Endodermal cell (in vitro differentiated cells): Measurements from ENCODE around the gene KIF1B. TPM values are rescaled to one million over a fixed set of nuclear protein-coding genes. Genes with fewer than 3 reads are reported as not detected.

Experiments used
- DNase-seq: peaks from one replicate; pipeline ENCODE4 v3.0.0-alpha.2; 2017
- H3K27ac ChIP-seq: 2 replicates; pipeline ENCODE4 v1.5.1; 2013; ENCODE audit warnings: mild to moderate bottlenecking, low read depth, low read length, moderate library complexity
- H3K27me3 ChIP-seq: 2 replicates; pipeline ENCODE4 v1.6.1; 2013; ENCODE audit warnings: mild to moderate bottlenecking, low read length, moderate library complexity; ENCODE audit not compliant: insufficient read depth, control insufficient read depth, poor library complexity, severe bottlenecking
- H3K36me3 ChIP-seq: 2 replicates; pipeline ENCODE4 v1.7.0; 2013; ENCODE audit warnings: mild to moderate bottlenecking, low read length, moderate library complexity; ENCODE audit not compliant: control insufficient read depth, insufficient read depth
- H3K4me1 ChIP-seq: one replicate; pipeline ENCODE4 v1.7.0; 2013; ENCODE audit warnings: low read length; ENCODE audit not compliant: control insufficient read depth, insufficient read depth
- H3K4me3 ChIP-seq: 2 replicates; pipeline ENCODE4 v1.5.1; 2013; ENCODE audit warnings: mild to moderate bottlenecking, low read length, moderate library complexity
- H3K9ac ChIP-seq: 2 replicates; pipeline ENCODE4 v1.6.1; 2013; ENCODE audit warnings: mild to moderate bottlenecking, low read length, moderate library complexity; ENCODE audit not compliant: poor library complexity, severe bottlenecking; ENCODE audit errors: extremely low read depth
- H3K9me3 ChIP-seq: 2 replicates; pipeline ENCODE4 v1.6.1; 2013; ENCODE audit warnings: mild to moderate bottlenecking, low read length, moderate library complexity; ENCODE audit not compliant: control insufficient read depth
- H3K27ac Mint-ChIP-seq: 2 replicates; pipeline ENCODE4 v1.8.0; 2020; ENCODE audit warnings: mixed read lengths
- H3K27me3 Mint-ChIP-seq: 2 replicates; pipeline ENCODE4 v1.8.0; 2021; ENCODE audit warnings: mild to moderate bottlenecking, mixed read lengths; ENCODE audit not compliant: insufficient read depth
- H3K36me3 Mint-ChIP-seq: 2 replicates; pipeline ENCODE4 v1.8.0; 2020; ENCODE audit warnings: low read depth, mixed read lengths
- H3K4me1 Mint-ChIP-seq: 2 replicates; pipeline ENCODE4 v1.8.0; 2020; ENCODE audit warnings: mixed read lengths
- H3K4me3 Mint-ChIP-seq: 2 replicates; pipeline ENCODE4 v1.8.0; 2020; ENCODE audit warnings: mild to moderate bottlenecking, moderate library complexity, mixed read lengths
- H3K9me3 Mint-ChIP-seq: 2 replicates; pipeline ENCODE4 v1.8.0; 2020; ENCODE audit warnings: mild to moderate bottlenecking, mixed read lengths
- CTCF ChIP-seq: fragments of 200-600 bp; sonication (generic); conservative IDR thresholded peaks from 2 replicates; pipeline ENCODE4 v1.5.0; 2021; ENCODE audit warnings: antibody characterized with exemption, mild to moderate bottlenecking
- WGBS, 2 experiments: methylation state at CpG; one replicate each; pipeline versions ENCODE4 v1.1.5 to v1.1.7; 2013; ENCODE audit warnings: missing lambda C conversion rate in 2 of 2, mixed read lengths in 1 of 2; ENCODE audit not compliant: insufficient coverage in 1 of 2, insufficient read length in 1 of 2; 5-methylcytosine and 5-hydroxymethylcytosine counted together
- total RNA-seq, 2 donors: library from RNA; stranded (reverse); fragmentation: NEBNext Ultra II Directional in 1 of 2; extraction: Animal tissue kit (Norgen Biotek cat#: 25700) in 1 of 2; gene quantifications; 2 replicates in 1 of 2; 3 replicates in 1 of 2; pipeline ENCODE4 v1.2.1, GENCODE V29; 2021

Gene KIF1B
- total RNA-seq, 2 donors from 2014 or later = 71.5 to 74.2 TPM

- Histone ChIP-seq H3K4me3 (peak overlapping the region; percentile 44), H3K4me1 (peaks cover 9% of the 10 kb centered on the region), H3K9ac (no peak overlapping the region), H3K9me3 (no peaks in the 10 kb centered on the region), H3K36me3 (peaks cover 49% of the 10 kb centered on the region), H3K27ac (no peak overlapping the region), H3K27me3 (peaks cover 17% of the 10 kb centered on the region)
- H3K36me3 Mint-ChIP-seq = peaks cover 51% of the 10 kb centered on the region
- peaks cover 17% of the 10 kb centered on the region for H3K4me1 Mint-ChIP-seq
- 25 to 38% methylated on average over 2 to 4 of the region's 4 CpGs for WGBS, 2 experiments
- H3K27me3 Mint-ChIP-seq = peaks cover 15% of the 10 kb centered on the region
- no peaks in the 10 kb centered on the region for H3K9me3 Mint-ChIP-seq
- peak overlapping the region; percentile 74 for H3K27ac Mint-ChIP-seq
- DNase-seq = peak; percentile 69
- no peak for TF ChIP-seq CTCF
- H3K4me3 Mint-ChIP-seq = no peak overlapping the region
Measured at GRCh38 chr1:10353282-10353681, 142.9 kb downstream of the KIF1B start.

- Histone ChIP-seq H3K36me3 (peaks cover 46% of the 10 kb centered on the region), H3K27me3 (peaks cover 13% of the 10 kb centered on the region), H3K9me3 (no peaks in the 10 kb centered on the region), H3K4me1 (peaks cover 9% of the 10 kb centered on the region), H3K27ac (no peak overlapping the region), H3K4me3 (peak overlapping the region; percentile 44), H3K9ac (no peak overlapping the region)
- no peak for TF ChIP-seq CTCF
- H3K4me3 Mint-ChIP-seq = no peak overlapping the region
- peak overlapping the region; percentile 74 for H3K27ac Mint-ChIP-seq
- peaks cover 49% of the 10 kb centered on the region for H3K36me3 Mint-ChIP-seq
- 80 to 84% methylated on average over 1 to 2 of the region's 2 CpGs for WGBS, 2 experiments
- no peak for DNase-seq
- H3K27me3 Mint-ChIP-seq = peaks cover 11% of the 10 kb centered on the region
- peaks cover 14% of the 10 kb centered on the region for H3K4me1 Mint-ChIP-seq
- H3K9me3 Mint-ChIP-seq = no peaks in the 10 kb centered on the region
Measured at GRCh38 chr1:10353693-10354092, 143.3 kb downstream of the KIF1B start.

- no peaks in the 10 kb centered on the region for H3K27me3 Mint-ChIP-seq
- H3K4me3 ChIP-seq = no peak overlapping the region
- H3K27ac ChIP-seq = no peak overlapping the region
- TF ChIP-seq CTCF = no peak
- H3K9me3 Mint-ChIP-seq = no peaks in the 10 kb centered on the region
- no peak overlapping the region for H3K4me3 Mint-ChIP-seq
- H3K27ac Mint-ChIP-seq = no peak overlapping the region
- H3K9me3 ChIP-seq = no peaks in the 10 kb centered on the region
- no peaks in the 10 kb centered on the region for H3K4me1 Mint-ChIP-seq
- 100% methylated on average over 1 of the region's 1 CpG; no CpG with 5 or more reads in 1 of the 2 experiments for WGBS, 2 experiments
- peaks cover 49% of the 10 kb centered on the region for H3K36me3 Mint-ChIP-seq
- DNase-seq = no peak
- H3K9ac ChIP-seq = no peak overlapping the region
- no peaks in the 10 kb centered on the region for H3K27me3 ChIP-seq
- no peaks in the 10 kb centered on the region for H3K4me1 ChIP-seq
- peaks cover 52% of the 10 kb centered on the region for H3K36me3 ChIP-seq
Measured at GRCh38 chr1:10360045-10360444, 149.7 kb downstream of the KIF1B start.
